GM23338 (cell line): ENCODE results near the gene RNU1-1.
"Not testable (repeated sequence)": the region's sequence is repeated elsewhere in the genome, so short reads cannot be mapped to it uniquely, and the experiment has no call there.

Source experiments
- CREB1 ChIP-seq: fragments of 250-450 bp; sonication (Bioruptor Pico); IDR thresholded peaks from 2 replicates; pipeline ENCODE4 v1.5.0; 2020; ENCODE audit warnings: low read depth, mild to moderate bottlenecking, moderate library complexity
- EZH2 ChIP-seq: fragments of 200-600 bp; sonication (generic); IDR thresholded peaks from one replicate; pipeline ENCODE4 v1.8.0; 2017; ENCODE audit warnings: antibody characterized with exemption, mild to moderate bottlenecking, low read depth; ENCODE audit not compliant: unreplicated experiment
- EZH2phosphoT487 ChIP-seq: fragments of 200-600 bp; sonication (generic); IDR thresholded peaks from one replicate; pipeline ENCODE4 v1.8.1; 2018; ENCODE audit warnings: antibody characterized with exemption; ENCODE audit not compliant: unreplicated experiment
- JUNB ChIP-seq: IDR thresholded peaks from one replicate; pipeline ENCODE4 v1.6.1; 2016; ENCODE audit warnings: antibody characterized with exemption; ENCODE audit not compliant: unreplicated experiment
- NANOG ChIP-seq: IDR thresholded peaks from 2 replicates; pipeline ENCODE4 v1.6.1; 2016; ENCODE audit warnings: antibody characterized with exemption, borderline replicate concordance
- POLR2AphosphoS5 ChIP-seq: IDR thresholded peaks from 2 replicates; pipeline ENCODE4 v1.6.1; 2016; ENCODE audit warnings: antibody characterized with exemption, low read depth
- REST ChIP-seq: IDR thresholded peaks from one replicate; pipeline ENCODE4 v1.6.1; 2018; ENCODE audit warnings: antibody characterized with exemption; ENCODE audit not compliant: unreplicated experiment
- STAT1 ChIP-seq: IDR thresholded peaks from one replicate; pipeline ENCODE4 v1.6.1; 2016; ENCODE audit warnings: antibody characterized with exemption; ENCODE audit not compliant: unreplicated experiment
- ZNF114 ChIP-seq: fragments of 250-450 bp; sonication (Bioruptor Pico); IDR thresholded peaks from 2 replicates; pipeline ENCODE4 v1.5.0; 2020; ENCODE audit warnings: mild to moderate bottlenecking, moderate library complexity
- ZNF331 ChIP-seq: fragments of 250-450 bp; sonication (Bioruptor Pico); IDR thresholded peaks from 2 replicates; pipeline ENCODE4 v1.5.0; 2020; ENCODE audit warnings: low read depth, mild to moderate bottlenecking, moderate library complexity
- ZNF462 ChIP-seq: fragments of 250-450 bp; sonication (Bioruptor Pico); IDR thresholded peaks from 2 replicates; pipeline ENCODE4 v1.5.0; 2020; ENCODE audit warnings: mild to moderate bottlenecking, moderate library complexity
- TF ChIP-seq, protein P1 (sequence below), 2 experiments: fragments of 200-600 bp in 1 of 2; sonication (generic) in 1 of 2; conservative IDR thresholded peaks; 2 replicates each; pipeline versions ENCODE4 v1.5.1 to v1.6.1; 2016 to 2017; ENCODE audit warnings: antibody characterized with exemption in 2 of 2, low read depth in 2 of 2, mild to moderate bottlenecking in 2 of 2, moderate library complexity in 1 of 2

DNA sequence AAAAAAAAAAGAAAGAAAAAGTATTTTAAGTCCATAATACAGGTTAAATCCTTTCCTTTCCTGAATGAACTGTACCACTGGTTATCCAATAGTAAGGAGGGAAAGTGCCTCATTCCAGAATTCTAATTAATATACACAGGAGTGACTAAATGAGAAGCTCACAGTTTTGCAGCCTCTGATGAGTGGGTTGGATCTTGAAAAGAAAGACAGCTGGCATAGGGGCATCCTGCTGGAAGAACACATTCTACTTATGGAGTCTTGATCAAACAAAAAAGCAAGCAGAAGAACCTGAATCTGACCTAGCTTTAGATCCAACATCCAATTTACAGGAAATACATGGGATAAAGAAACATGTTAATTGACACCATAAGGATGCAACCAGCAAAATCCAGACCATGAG, 27.1 kb downstream of the RNU1-1 start:
- TF ChIP-seq, protein P1, sequence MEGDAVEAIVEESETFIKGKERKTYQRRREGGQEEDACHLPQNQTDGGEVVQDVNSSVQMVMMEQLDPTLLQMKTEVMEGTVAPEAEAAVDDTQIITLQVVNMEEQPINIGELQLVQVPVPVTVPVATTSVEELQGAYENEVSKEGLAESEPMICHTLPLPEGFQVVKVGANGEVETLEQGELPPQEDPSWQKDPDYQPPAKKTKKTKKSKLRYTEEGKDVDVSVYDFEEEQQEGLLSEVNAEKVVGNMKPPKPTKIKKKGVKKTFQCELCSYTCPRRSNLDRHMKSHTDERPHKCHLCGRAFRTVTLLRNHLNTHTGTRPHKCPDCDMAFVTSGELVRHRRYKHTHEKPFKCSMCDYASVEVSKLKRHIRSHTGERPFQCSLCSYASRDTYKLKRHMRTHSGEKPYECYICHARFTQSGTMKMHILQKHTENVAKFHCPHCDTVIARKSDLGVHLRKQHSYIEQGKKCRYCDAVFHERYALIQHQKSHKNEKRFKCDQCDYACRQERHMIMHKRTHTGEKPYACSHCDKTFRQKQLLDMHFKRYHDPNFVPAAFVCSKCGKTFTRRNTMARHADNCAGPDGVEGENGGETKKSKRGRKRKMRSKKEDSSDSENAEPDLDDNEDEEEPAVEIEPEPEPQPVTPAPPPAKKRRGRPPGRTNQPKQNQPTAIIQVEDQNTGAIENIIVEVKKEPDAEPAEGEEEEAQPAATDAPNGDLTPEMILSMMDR (conservative IDR thresholded peaks at IDR 0.05; ENCODE audit: low read depth in 2 of 2), result not testable (repeated sequence)
- not testable (repeated sequence) for TF ChIP-seq EZH2; POLR2AphosphoS5; EZH2phosphoT487; REST; JUNB; CREB1 (CRISPR knock-in tag); ZNF114; STAT1; ZNF331; ZNF462 (CRISPR knock-in tag); NANOG
